Measurements from ENCODE around the gene C1orf35. TPM values are rescaled to one million over a fixed set of nuclear protein-coding genes. Genes with fewer than 3 reads are reported as not detected.

C1orf35 gene
- total RNA-seq, 1 donor from 2014 or later, result 20.2 TPM

DNA sequence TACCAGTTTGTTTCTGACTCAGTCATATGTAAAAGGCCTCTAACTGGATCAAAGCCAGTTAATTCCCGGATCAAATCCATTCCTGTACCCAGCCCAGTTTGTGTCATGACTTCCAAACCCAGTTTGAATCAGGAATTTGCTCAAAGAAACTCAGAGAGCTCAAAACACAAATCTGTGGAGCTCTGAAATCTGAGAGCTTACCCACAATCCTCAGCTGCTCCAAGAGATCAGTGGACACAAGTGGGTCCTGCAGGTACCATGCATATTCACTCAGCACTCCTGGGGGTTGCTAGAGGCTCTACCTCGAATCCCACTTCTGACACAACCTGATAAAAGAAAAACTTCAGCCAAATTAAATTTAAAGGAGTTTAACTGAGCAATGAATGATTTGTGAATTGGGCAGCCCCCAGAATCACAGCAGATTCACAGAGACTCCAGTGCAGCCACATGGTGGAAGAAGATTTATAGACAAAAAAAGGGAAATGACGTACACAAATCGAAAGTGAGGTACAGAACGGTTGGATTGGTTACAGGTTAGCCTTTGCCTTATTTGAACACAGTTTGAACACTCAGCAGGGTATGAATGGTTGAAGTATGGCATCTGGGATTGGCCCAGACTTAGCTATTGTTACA, 17.8 kb upstream of the C1orf35 start:
- no peaks in the 10 kb centered on the region for H3K27me3 Mint-ChIP-seq
- TF ChIP-seq, protein P1, sequence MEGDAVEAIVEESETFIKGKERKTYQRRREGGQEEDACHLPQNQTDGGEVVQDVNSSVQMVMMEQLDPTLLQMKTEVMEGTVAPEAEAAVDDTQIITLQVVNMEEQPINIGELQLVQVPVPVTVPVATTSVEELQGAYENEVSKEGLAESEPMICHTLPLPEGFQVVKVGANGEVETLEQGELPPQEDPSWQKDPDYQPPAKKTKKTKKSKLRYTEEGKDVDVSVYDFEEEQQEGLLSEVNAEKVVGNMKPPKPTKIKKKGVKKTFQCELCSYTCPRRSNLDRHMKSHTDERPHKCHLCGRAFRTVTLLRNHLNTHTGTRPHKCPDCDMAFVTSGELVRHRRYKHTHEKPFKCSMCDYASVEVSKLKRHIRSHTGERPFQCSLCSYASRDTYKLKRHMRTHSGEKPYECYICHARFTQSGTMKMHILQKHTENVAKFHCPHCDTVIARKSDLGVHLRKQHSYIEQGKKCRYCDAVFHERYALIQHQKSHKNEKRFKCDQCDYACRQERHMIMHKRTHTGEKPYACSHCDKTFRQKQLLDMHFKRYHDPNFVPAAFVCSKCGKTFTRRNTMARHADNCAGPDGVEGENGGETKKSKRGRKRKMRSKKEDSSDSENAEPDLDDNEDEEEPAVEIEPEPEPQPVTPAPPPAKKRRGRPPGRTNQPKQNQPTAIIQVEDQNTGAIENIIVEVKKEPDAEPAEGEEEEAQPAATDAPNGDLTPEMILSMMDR (IDR thresholded peaks at IDR 0.05; ENCODE audit: unreplicated experiment), result no peak
- H3K4me1 Mint-ChIP-seq (ENCODE audit: low read depth), result peaks cover 10% of the 10 kb centered on the region
- DNase-seq (ENCODE audit: low spot score, unreplicated experiment), result no peak
- H3K4me3 Mint-ChIP-seq (ENCODE audit: low read depth), result no peak overlapping the region
- peaks cover 15% of the 10 kb centered on the region for H3K9me3 Mint-ChIP-seq (ENCODE audit: low read depth)
- H3K36me3 Mint-ChIP-seq (ENCODE audit: insufficient read depth), result peaks cover 4% of the 10 kb centered on the region
- no peak overlapping the region for H3K27ac Mint-ChIP-seq

GRCh38 chr1:228120351-228120750, 17.2 kb upstream of the C1orf35 start:
- H3K27me3 Mint-ChIP-seq, result no peaks in the 10 kb centered on the region
- TF ChIP-seq, protein P1 (IDR thresholded peaks at IDR 0.05; ENCODE audit: unreplicated experiment), result no peak
- H3K4me3 Mint-ChIP-seq (ENCODE audit: low read depth), result no peak overlapping the region
- H3K27ac Mint-ChIP-seq, result no peak overlapping the region
- H3K4me1 Mint-ChIP-seq (ENCODE audit: low read depth), result peaks cover 10% of the 10 kb centered on the region
- peaks cover 4% of the 10 kb centered on the region for H3K36me3 Mint-ChIP-seq (ENCODE audit: insufficient read depth)
- H3K9me3 Mint-ChIP-seq (ENCODE audit: low read depth), result peaks cover 15% of the 10 kb centered on the region
- no peak for DNase-seq (ENCODE audit: low spot score, unreplicated experiment)

DNA sequence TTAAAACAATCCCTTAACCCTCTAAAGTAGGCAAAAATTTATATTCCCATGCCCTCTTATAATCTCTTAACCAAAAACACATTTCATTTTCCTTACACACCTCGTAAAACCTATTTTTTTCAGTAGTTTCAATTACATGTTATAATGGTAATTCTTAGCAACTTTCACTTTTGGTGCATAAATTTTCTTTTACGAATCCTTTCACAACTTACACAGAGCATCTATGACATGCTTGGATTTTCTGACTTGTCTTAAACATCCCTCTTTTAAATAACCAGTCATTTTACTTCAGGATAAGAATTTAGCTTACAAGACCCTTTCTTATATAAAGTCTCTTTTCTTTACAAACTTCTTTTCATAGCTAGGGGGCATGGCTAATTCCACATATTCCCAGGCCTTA, 14.9 kb upstream of the C1orf35 start:
- H3K4me3 Mint-ChIP-seq (ENCODE audit: low read depth), result no peak overlapping the region
- H3K9me3 Mint-ChIP-seq (ENCODE audit: low read depth), result peaks cover 17% of the 10 kb centered on the region
- DNase-seq (ENCODE audit: low spot score, unreplicated experiment), result no peak
- TF ChIP-seq, protein P1 (IDR thresholded peaks at IDR 0.05; ENCODE audit: unreplicated experiment), result no peak
- H3K27ac Mint-ChIP-seq, result peak overlapping the region; percentile 50
- no peaks in the 10 kb centered on the region for H3K27me3 Mint-ChIP-seq
- H3K36me3 Mint-ChIP-seq (ENCODE audit: insufficient read depth), result peaks cover 4% of the 10 kb centered on the region
- H3K4me1 Mint-ChIP-seq (ENCODE audit: low read depth), result no peaks in the 10 kb centered on the region

GRCh38 chr1:228117335-228117734, 14.2 kb upstream of the C1orf35 start:
- TF ChIP-seq, protein P1 (IDR thresholded peaks at IDR 0.05; ENCODE audit: unreplicated experiment), result no peak
- Mint-ChIP-seq H3K4me3 (ENCODE audit: low read depth) (no peak overlapping the region), H3K4me1 (ENCODE audit: low read depth) (no peaks in the 10 kb centered on the region), H3K27me3 (no peaks in the 10 kb centered on the region), H3K36me3 (ENCODE audit: insufficient read depth) (peaks cover 4% of the 10 kb centered on the region), H3K27ac (no peak overlapping the region), H3K9me3 (ENCODE audit: low read depth) (peaks cover 17% of the 10 kb centered on the region)
- DNase-seq (ENCODE audit: low spot score, unreplicated experiment), result no peak

DNA sequence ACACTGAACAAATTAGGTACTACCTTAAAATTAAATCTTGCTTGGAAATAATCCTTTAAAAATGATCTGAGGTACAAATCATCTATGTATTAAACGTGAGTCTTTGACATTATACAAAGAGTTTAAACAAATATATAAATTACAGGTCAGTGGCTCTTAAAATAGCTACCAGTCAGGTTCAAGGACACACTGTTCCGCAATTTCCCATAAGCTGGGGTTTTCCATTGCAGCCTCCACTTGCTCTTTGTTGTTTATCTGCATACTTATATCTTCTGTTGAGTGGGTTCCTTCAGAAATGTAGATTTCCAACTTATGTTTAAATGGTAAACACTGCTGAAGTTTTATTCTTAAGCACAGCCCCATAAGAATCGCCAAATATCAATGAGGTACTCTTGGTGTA, 11.7 kb upstream of the C1orf35 start:
- H3K36me3 Mint-ChIP-seq (ENCODE audit: insufficient read depth), result peaks cover 4% of the 10 kb centered on the region
- no peak overlapping the region for H3K4me3 Mint-ChIP-seq (ENCODE audit: low read depth)
- no peak for DNase-seq (ENCODE audit: low spot score, unreplicated experiment)
- no peak overlapping the region for H3K27ac Mint-ChIP-seq
- peaks cover 14% of the 10 kb centered on the region for H3K9me3 Mint-ChIP-seq (ENCODE audit: low read depth)
- no peaks in the 10 kb centered on the region for H3K27me3 Mint-ChIP-seq
- peaks cover 1% of the 10 kb centered on the region for H3K4me1 Mint-ChIP-seq (ENCODE audit: low read depth)
- TF ChIP-seq, protein P1 (IDR thresholded peaks at IDR 0.05; ENCODE audit: unreplicated experiment), result no peak

All from progenitor cell of endocrine pancreas (in vitro differentiated cells).